ENCODE results near the gene UQCR10.

DNA sequence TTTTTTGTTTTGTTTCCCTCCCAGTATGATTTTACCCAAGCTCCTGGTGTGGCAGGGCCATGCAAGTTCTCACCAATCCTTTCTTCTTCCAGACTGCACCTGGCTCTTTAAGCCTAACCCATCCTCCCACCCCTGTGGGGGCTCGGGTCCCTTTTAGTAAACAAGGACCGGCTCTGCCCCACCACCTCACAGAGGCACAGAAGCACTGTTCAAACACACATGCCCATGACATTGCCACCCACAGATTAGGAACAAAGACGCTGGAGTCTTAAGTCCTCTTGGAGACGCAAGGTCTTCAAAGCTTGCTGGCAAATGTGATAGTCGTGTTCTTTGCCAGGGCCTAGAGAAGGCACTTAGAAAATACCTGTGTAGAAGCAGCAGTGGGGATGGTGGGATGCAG is 18.9 kb downstream of the UQCR10 start:
- TF ChIP-seq, protein P1, sequence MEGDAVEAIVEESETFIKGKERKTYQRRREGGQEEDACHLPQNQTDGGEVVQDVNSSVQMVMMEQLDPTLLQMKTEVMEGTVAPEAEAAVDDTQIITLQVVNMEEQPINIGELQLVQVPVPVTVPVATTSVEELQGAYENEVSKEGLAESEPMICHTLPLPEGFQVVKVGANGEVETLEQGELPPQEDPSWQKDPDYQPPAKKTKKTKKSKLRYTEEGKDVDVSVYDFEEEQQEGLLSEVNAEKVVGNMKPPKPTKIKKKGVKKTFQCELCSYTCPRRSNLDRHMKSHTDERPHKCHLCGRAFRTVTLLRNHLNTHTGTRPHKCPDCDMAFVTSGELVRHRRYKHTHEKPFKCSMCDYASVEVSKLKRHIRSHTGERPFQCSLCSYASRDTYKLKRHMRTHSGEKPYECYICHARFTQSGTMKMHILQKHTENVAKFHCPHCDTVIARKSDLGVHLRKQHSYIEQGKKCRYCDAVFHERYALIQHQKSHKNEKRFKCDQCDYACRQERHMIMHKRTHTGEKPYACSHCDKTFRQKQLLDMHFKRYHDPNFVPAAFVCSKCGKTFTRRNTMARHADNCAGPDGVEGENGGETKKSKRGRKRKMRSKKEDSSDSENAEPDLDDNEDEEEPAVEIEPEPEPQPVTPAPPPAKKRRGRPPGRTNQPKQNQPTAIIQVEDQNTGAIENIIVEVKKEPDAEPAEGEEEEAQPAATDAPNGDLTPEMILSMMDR (IDR thresholded peaks at IDR 0.05; ENCODE audit: low read depth, low read length, poor library complexity, severe bottlenecking): no peak
- no peak for TF ChIP-seq EZH2phosphoT487 (IDR thresholded peaks at IDR 0.05; ENCODE audit: borderline replicate concordance, low read length)
